ENCODE measurements around the gene LTBP1. TPM values are rescaled to one million over a fixed set of nuclear protein-coding genes. Genes with fewer than 3 reads are reported as not detected.

The LTBP1 gene
- total RNA-seq, 4 donors from 2014 or later: 12.6 to 81.0 (median 16.0) TPM

- DNase-seq (ENCODE audit: low spot score) (no peak), ATAC-seq (ENCODE audit: low FRiP score) (no peak)
- no peak for TF ChIP-seq CTCF (IDR thresholded peaks at IDR 0.05)
Observed at GRCh38 chr2:32923109-32923508, 23.6 kb upstream of the LTBP1 start.

GRCh38 chr2:32925283-32925815 is 21.4 kb upstream of the LTBP1 start:
- TF ChIP-seq CTCF (IDR thresholded peaks at IDR 0.05): no peak
- DNase-seq (ENCODE audit: low spot score) (no peak), ATAC-seq (ENCODE audit: low FRiP score) (no peak)

GRCh38 chr2:32925976-32926707 is 20.6 kb upstream of the LTBP1 start:
- ATAC-seq (ENCODE audit: low FRiP score) (no peak), DNase-seq (ENCODE audit: low spot score) (no peak)
- no peak for TF ChIP-seq CTCF (IDR thresholded peaks at IDR 0.05)

- ATAC-seq (ENCODE audit: low FRiP score) (no peak), DNase-seq (ENCODE audit: low spot score) (no peak)
- no peak for TF ChIP-seq CTCF (IDR thresholded peaks at IDR 0.05)
Observed at GRCh38 chr2:32926708-32927084, 20.1 kb upstream of the LTBP1 start.

- ATAC-seq (ENCODE audit: low FRiP score) (no peak), DNase-seq (ENCODE audit: low spot score) (no peak)
- TF ChIP-seq CTCF (IDR thresholded peaks at IDR 0.05): no peak
Observed at GRCh38 chr2:32930436-32930835, 16.3 kb upstream of the LTBP1 start.

- ATAC-seq (ENCODE audit: low FRiP score) (no peak), DNase-seq (ENCODE audit: low spot score) (no peak)
- TF ChIP-seq CTCF (IDR thresholded peaks at IDR 0.05): no peak
Observed at GRCh38 chr2:32931519-32931918, 15.2 kb upstream of the LTBP1 start.

Measured in omental fat pad (tissue), 4 donors.